HG03045 (cell line): Measurements from ENCODE around the gene KRTAP27-1.

Experiments
- ATAC-seq: cut with Tn5 transposase; IDR thresholded peaks from one replicate; pipeline ENCODE4 v1.9.1; 2021; ENCODE audit warnings: mild to moderate bottlenecking, moderate library complexity; ENCODE audit not compliant: unreplicated experiment

Gene KRTAP27-1, protein sequence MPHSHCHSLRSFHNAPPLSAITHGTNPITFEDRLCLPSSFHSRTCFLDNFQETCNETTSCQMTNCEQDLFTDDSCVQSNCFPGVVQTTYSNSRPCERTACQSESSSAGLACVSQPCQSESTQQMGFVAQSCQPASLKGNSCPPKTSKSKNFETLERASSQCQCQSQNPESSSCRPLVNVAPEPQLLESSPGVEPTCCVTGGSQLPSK

GRCh38 chr21:30337276-30337744, at the start of gene KRTAP27-1:
Gene KRTAP27-1 (minus strand): TSS chr21:30337694. CDS start chr21:30337668, 26 bp downstream.
- no peak for ATAC-seq

DNA sequence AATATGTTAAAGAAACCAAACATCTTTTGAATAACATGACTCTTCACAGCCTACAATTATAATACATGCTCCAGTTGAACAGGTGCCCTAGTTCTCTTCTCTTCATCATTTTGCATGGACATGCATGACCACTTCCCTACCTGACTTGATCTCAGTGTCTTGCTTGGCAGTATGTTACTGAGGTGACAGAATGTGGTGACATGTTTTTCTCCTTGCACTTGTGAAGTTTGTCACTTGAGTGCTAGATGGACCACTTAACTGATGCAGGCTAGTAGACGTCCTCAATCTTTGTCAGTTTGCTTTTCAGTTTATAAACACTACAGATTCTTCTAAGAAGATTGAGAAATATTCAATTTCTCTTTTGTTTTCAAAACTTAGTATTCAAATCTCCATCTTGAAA, 44.7 kb upstream of the KRTAP27-1 start:
- ATAC-seq: no peak

GRCh38 chr21:30372139-30372770, 34.8 kb upstream of the KRTAP27-1 start, which contains the start of gene KRTAP13-2:
Gene KRTAP13-2 (minus strand): TSS chr21:30372271. CDS start chr21:30372213, 58 bp downstream.
- no peak for ATAC-seq

DNA sequence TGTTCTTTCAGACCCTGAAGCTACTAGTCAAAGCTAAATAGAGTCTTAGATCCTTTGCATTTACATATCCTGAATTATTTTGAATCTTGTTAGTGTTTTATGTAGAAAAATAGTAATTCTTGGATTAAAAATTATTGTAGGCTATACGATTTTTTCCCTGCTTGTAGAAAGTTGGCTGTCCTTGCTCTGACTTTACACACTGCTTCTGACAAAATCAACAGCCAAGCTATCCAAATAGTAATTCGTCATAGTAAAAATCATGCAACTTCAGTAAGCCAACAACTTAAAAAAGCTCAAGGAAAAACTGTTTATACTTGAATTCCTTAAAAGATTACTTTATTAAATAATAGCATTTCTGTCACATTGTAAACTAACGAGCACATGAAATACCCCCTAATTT, 18.4 kb upstream of the KRTAP27-1 start:
- ATAC-seq: no peak

- no peak for ATAC-seq
Observed at GRCh38 chr21:30354308-30355005, 17.0 kb upstream of the KRTAP27-1 start.

DNA sequence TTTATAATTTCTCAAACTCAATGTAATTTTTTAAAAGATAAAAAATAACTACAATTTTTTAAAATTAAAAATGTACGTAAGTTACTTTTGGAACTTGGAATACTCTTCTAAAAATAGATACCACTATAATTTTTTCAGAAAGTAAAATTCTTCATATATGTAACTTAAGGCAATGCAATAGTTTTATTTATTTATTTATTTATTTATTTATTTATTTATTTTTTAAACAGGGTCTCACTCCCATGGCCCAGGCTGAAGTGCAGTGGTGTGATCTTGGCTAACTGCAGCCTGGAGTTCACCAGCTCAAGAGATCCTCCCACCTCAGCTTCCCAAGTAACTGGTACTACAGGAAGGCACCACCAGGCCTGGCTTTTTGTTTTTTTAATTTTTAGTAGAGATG, 14.0 kb upstream of the KRTAP27-1 start:
- ATAC-seq: no peak

DNA sequence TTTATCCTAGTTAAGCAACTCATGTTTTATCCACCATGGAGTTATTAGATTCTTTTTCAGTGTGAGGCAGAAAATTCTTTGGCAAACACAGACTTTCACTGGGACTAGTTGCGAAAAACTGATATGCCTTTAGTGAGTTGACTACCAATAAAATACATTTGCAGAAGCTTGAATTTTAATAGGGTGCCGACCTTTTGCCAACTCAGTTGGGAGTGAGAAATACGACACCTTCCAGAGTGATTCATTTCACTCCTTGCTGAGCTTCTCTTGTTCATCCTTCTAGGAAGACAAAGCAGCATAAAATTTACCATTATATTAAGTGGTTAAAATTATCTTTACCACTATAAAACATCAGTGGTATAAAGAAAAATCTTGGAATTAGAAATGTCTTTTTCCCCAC, 12.1 kb upstream of the KRTAP27-1 start:
- no peak for ATAC-seq

DNA sequence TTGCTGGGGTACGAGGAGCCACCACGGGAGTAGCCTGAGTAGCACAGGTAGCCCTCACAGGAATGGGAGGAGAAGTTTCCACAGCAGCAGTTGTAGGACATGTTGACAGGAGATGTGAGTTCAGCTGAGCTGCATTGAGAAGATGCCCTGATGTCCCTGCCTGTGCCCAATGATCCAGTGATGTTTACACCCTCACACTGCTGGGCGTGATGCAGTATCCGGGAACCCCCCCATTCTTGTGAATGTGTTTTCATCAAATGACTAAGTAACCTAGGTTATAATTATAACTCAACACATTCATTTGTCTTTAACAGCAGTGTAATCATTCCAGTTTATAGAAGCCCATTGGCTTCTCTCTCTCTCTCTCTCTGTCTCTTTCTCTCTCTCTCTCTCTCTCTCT, 11.0 kb upstream of the KRTAP27-1 start, which contains the start of gene KRTAP23-1:
TSS of gene KRTAP23-1 (minus strand) at position 101 of the 400 bp plus-strand sequence. CDS start at position 101, 0 bp downstream.
- no peak for ATAC-seq

DNA sequence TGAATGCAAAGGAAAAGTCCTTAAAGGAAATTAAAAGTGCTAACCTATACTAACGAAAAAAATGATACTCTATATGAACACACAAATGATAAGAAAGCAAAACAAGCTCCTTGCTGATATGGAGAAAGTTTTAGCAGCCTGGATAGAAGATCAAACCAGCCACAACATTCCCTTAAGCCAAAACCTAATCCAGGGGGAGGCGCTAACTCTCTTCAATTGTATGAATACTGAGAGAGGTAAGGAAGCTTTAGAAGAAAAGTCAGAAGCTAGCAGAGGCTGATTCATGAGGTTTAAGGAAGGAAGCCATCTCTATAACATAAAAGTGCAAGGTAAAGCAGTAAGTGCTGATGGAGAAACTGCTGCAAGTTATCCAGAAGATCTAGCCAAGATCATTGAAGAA, 7.5 kb upstream of the KRTAP27-1 start:
- ATAC-seq: no peak

GRCh38 chr21:30340714-30341573, 3.5 kb upstream of the KRTAP27-1 start:
- no peak for ATAC-seq

DNA sequence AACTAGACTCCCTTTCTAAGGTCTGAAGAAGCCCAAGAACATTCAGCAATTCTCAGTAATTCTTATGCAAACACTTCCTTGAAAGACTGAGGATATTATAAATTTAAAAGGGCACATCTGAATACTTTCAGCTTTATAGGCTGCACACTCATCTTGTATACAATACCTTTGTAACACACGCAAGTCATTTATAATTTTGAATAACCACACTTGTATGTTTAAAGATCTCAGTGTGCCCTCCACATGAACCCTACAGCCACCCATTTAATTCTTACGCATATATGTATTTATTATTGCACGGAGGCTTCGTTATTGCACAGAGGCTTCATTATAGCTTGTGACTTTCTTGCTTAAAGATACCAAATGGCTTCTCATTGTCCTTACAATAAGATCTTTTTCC, 1.2 kb upstream of the KRTAP27-1 start:
- ATAC-seq: no peak

DNA sequence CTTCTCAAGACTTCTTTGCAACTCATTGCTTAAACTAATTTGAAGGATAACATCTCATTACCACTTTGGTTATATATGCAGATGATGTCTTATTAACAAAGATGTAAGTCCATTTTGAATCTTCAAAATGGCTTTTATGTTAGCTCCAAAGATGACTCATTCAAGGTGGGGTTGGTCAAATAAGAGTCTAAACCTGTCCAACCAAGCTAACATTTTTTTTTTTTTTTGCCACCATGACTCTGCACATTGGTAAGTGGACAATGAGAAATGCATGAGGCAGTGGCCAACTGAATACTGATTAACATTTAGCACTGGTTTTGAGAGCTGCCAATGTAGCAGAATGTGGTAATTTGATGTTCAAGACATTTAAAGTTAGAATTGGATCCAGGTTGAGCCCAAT, 278 bp upstream of the KRTAP27-1 start:
- no peak for ATAC-seq

- no peak for ATAC-seq
Observed at GRCh38 chr21:30336596-30336995, 898 bp downstream of the KRTAP27-1 start.

DNA sequence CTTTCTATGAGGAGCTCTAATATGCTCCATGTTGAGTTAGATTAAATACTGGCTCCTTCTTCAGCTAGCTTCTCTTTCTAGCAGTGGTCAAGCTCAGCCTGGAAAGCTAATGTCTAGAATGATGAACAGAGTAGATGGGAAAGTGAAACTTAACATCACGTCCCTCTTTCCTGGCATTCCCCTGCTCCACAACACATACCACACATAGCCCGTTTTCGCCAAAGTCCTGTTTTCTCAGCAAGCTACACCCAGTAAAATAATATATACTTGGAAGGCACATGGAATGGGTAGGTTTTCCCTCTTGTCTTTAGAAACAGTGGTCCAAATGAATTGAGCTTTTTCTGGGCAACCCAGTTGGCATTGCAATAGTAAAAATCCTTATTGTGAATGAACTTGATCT, 3.8 kb downstream of the KRTAP27-1 start:
- no peak for ATAC-seq

DNA sequence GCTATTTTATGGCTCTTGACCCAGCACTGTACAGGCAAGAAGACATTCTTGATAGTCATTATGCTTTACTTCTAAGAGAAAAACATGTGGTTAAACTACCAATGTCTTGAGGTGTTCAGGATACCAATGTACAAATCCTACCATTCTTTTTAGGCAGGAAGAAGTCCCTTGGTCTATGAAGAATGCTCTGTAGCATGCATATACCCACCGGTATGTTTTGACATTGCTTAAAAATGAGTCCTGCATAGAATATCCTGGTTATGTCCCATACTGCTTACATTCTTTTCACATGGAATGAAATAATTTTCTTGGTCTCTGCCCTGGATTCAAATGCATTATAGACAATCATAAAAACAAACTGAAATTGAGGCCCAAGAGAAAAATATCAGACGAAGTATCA, 4.8 kb downstream of the KRTAP27-1 start:
- ATAC-seq: no peak

GRCh38 chr21:30329203-30329875, 8.2 kb downstream of the KRTAP27-1 start:
- ATAC-seq: no peak

- ATAC-seq: no peak
Observed at GRCh38 chr21:30326390-30326789, 11.1 kb downstream of the KRTAP27-1 start.

DNA sequence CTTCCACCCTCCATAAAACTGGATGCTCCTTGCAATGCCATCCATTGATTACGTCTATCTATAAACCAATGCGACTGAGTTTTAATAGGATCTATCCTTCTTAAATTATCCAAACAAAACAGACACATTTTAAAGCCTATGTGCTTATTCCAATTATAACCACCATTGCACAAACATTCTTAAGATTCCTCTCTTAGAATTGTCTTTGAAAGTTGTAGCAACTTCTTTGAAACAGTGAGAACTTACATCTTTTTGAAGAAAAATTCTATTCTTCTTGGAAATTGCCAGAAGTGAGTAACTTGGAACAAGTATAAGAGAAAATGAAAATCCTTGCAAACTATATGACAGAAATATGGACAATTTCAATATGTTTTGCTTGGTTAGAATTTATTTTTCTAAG, 17.3 kb downstream of the KRTAP27-1 start, which contains the start of gene KRTAP26-1:
TSS of gene KRTAP26-1 (minus strand) at position 101 of the 400 bp plus-strand sequence. CDS start 280 bp downstream, outside the sequence.
- no peak for ATAC-seq

GRCh38 chr21:30315701-30316100, 21.8 kb downstream of the KRTAP27-1 start:
- ATAC-seq: no peak

DNA sequence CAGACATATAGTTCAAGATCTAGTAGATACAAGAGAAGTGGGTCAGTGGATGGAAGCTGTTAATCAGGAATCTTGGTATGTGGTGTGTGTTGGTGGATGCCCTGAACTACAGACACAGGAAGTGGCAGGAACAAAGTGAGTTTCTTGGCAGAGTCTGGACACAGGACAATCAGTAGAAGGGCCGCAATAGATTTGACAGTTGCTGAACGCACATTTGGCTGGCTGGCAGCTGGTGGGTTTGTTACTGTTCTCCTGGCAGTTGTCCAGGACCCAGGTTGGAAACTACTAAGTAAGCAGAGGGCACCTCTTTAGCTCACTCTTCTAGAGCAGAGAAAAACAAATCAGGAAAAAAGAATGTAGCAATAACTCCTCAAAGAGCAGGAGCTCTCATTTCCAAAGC, 30.6 kb downstream of the KRTAP27-1 start:
- no peak for ATAC-seq
